SKM-1 treated with dmso at 0.1 percent for 144 hours (cell line): Measurements from ENCODE around the gene ITGB4.
A peak's percentile ranks its signal among the peaks of the same experiment; 100 is the strongest.
"Not testable (repeated sequence)": the region's sequence is repeated elsewhere in the genome, so short reads cannot be mapped to it uniquely, and the experiment has no call there.

Experiments used
- DNase-seq: peaks from one replicate; lab custom pipeline; 2025; ENCODE audit not compliant: unreplicated experiment; lab: John Stamatoyannopoulos, UW

The ITGB4 gene

GRCh38 chr17:75752802-75753513 is 31.7 kb downstream of the ITGB4 start:
- DNase-seq, result no peak

GRCh38 chr17:75753514-75754377 is 32.5 kb downstream of the ITGB4 start:
- DNase-seq, result peak; percentile 55

- no peak for DNase-seq
These were observed 33.3 kb downstream of the ITGB4 start for GRCh38 chr17:75754378-75755204.

- DNase-seq, result no peak
These were observed 34.1 kb downstream of the ITGB4 start for GRCh38 chr17:75755205-75755901.

- DNase-seq, result no peak
These were observed 34.7 kb downstream of the ITGB4 start for GRCh38 chr17:75755990-75756389.

- no peak for DNase-seq
These were observed 35.3 kb downstream of the ITGB4 start for GRCh38 chr17:75756451-75757085.

GRCh38 chr17:75757086-75757681 is 35.9 kb downstream of the ITGB4 start:
- no peak for DNase-seq

- DNase-seq, result no peak
These were observed 37.1 kb downstream of the ITGB4 start for GRCh38 chr17:75758131-75758905.

- DNase-seq, result no peak
These were observed 38.2 kb downstream of the ITGB4 start for GRCh38 chr17:75759457-75759856.

GRCh38 chr17:75759978-75760640 is 38.9 kb downstream of the ITGB4 start:
- not testable (repeated sequence) for DNase-seq

GRCh38 chr17:75762513-75763268 is 41.4 kb downstream of the ITGB4 start:
- no peak for DNase-seq

- DNase-seq, result no peak
These were observed 42.0 kb downstream of the ITGB4 start for GRCh38 chr17:75763269-75763607.

GRCh38 chr17:75763613-75764416 is 42.6 kb downstream of the ITGB4 start:
- no peak for DNase-seq

- no peak for DNase-seq
These were observed 43.1 kb downstream of the ITGB4 start for GRCh38 chr17:75764417-75764710.

GRCh38 chr17:75764711-75765421 is 43.6 kb downstream of the ITGB4 start, which contains the start of gene GALK1:
Gene GALK1, minus strand, starts transcription at chr17:75765192. Its CDS starts 56 bp downstream, at chr17:75765136.
- peak; percentile 48 for DNase-seq

GRCh38 chr17:75765981-75766380 is 44.7 kb downstream of the ITGB4 start:
- DNase-seq, result no peak

GRCh38 chr17:75767881-75768280 is 46.6 kb downstream of the ITGB4 start:
- no peak for DNase-seq
